Endothelial cell of umbilical vein (primary cell): Measurements from ENCODE around the gene CEBPZOS. TPM values are rescaled to one million over a fixed set of nuclear protein-coding genes. Genes with fewer than 3 reads are reported as not detected.

ENCODE experiments used
- BruUV-seq: library from RNA; stranded (reverse); fragments of 400-500 nt; replicated peaks from 2 replicates; lab custom pipeline; 2021; lab: Mats Ljungman, UMichigan
- CTCF ChIA-PET: fragments of 300-600, 350-600 bp; sonication (Branson Sonifier 250); formaldehyde crosslinking; loops from one replicate; lab custom pipeline; 2021; ENCODE audit warnings: antibody characterized with exemption, inconsistent platforms; lab: Charles Lee
- POLR2A ChIA-PET: fragments of 300-600, 350-600 bp; sonication (Branson Sonifier 250); formaldehyde crosslinking; loops from one replicate; lab custom pipeline; 2021; ENCODE audit warnings: antibody characterized with exemption, inconsistent platforms; lab: Charles Lee
- DNase-seq: peaks from one replicate; pipeline ENCODE4 v3.0.0-alpha.2; 2011; ENCODE audit warnings: low read depth, low spot score
- FAIRE-seq: peaks from 2 replicates; lab custom pipeline; 2011; peaks lifted over from hg19 to GRCh38; lab: Jason Lieb, UNC
- H2AFZ ChIP-seq: 2 replicates; pipeline ENCODE4 v1.6.0; 2012; ENCODE audit warnings: low read depth, low read length, control low read depth, inconsistent platforms
- H3K27ac ChIP-seq: 2 replicates; pipeline ENCODE4 v1.5.1; 2011; ENCODE audit warnings: low read depth, mild to moderate bottlenecking, control low read depth, low read length, moderate library complexity; ENCODE audit not compliant: insufficient read depth
- H3K27me3 ChIP-seq, 2 experiments: 2 replicates each; pipeline versions ENCODE4 v1.6.0 to v1.6.1; 2011; ENCODE audit warnings: low read length in 2 of 2, mixed read lengths in 1 of 2; ENCODE audit not compliant: control insufficient read depth in 2 of 2, insufficient read depth in 2 of 2
- H3K36me3 ChIP-seq, 2 experiments: 2 replicates in 1 of 2; 3 replicates in 1 of 2; pipeline ENCODE4 v1.5.1; 2011; ENCODE audit warnings: low read length in 2 of 2, mild to moderate bottlenecking in 1 of 2, moderate library complexity in 1 of 2; ENCODE audit not compliant: control insufficient read depth in 2 of 2, insufficient read depth in 2 of 2; ENCODE audit errors: extremely low read depth in 1 of 2
- H3K4me1 ChIP-seq: 3 replicates; pipeline ENCODE4 v1.5.1; 2011; ENCODE audit warnings: mild to moderate bottlenecking, low read length; ENCODE audit not compliant: control insufficient read depth, insufficient read depth; ENCODE audit errors: extremely low read depth
- H3K4me2 ChIP-seq: 2 replicates; pipeline ENCODE4 v1.6.1; 2011; ENCODE audit warnings: low read length, control low read depth, mixed read lengths; ENCODE audit not compliant: insufficient read depth
- H3K4me3 ChIP-seq, 3 experiments: fragments of 200-600 bp in 1 of 3; sonication (generic), shearing (Covaris generic) in 1 of 3; replicated peaks in 1 of 3; 2 replicates each; pipeline ENCODE4 v1.5.1; 2011 to 2016; ENCODE audit warnings: control low read depth in 3 of 3, low read length in 3 of 3, mild to moderate bottlenecking in 2 of 3, inconsistent platforms in 1 of 3, low read depth in 1 of 3, moderate library complexity in 1 of 3; ENCODE audit not compliant: insufficient read depth in 1 of 3
- H3K79me2 ChIP-seq: 2 replicates; pipeline ENCODE4 v1.6.0; 2012; ENCODE audit warnings: low read length, inconsistent platforms; ENCODE audit not compliant: control insufficient read depth, insufficient read depth
- H3K9ac ChIP-seq: replicated peaks from 2 replicates; pipeline ENCODE3; 2011; ENCODE audit warnings: low read length, control low read depth; ENCODE audit not compliant: insufficient read depth; ENCODE audit errors: extremely low read depth
- H3K9me1 ChIP-seq: replicated peaks from 3 replicates; pipeline ENCODE4 v1.6.0; 2011; ENCODE audit warnings: mild to moderate bottlenecking, low read length; ENCODE audit not compliant: control insufficient read depth, insufficient read depth; ENCODE audit errors: extremely low read depth
- H3K9me3 ChIP-seq: replicated peaks from 2 replicates; pipeline ENCODE4 v1.5.1; 2012; ENCODE audit warnings: low read length, inconsistent platforms; ENCODE audit not compliant: control insufficient read depth, insufficient read depth
- H4K20me1 ChIP-seq: replicated peaks from 2 replicates; pipeline ENCODE3; 2011; ENCODE audit warnings: mild to moderate bottlenecking, low read length; ENCODE audit not compliant: control insufficient read depth, insufficient read depth; ENCODE audit errors: extremely low read depth
- CTCF ChIP-seq, 2 donors: IDR thresholded peaks; 1 replicate in 1 of 2; 2 replicates in 1 of 2; pipeline ENCODE4 v1.5.1; 2011; ENCODE audit warnings: low read length in 2 of 2, mild to moderate bottlenecking in 2 of 2, moderate library complexity in 2 of 2, control low read depth in 1 of 2, inconsistent platforms in 1 of 2, low read depth in 1 of 2; ENCODE audit not compliant: insufficient read depth in 1 of 2; ENCODE audit errors: extremely low read depth in 1 of 2
- EZH2 ChIP-seq: IDR thresholded peaks from 2 replicates; pipeline ENCODE4 v1.6.1; 2012; ENCODE audit warnings: borderline replicate concordance, low read depth, mild to moderate bottlenecking, moderate library complexity, low read length, inconsistent platforms; ENCODE audit not compliant: severe bottlenecking
- FOS ChIP-seq: IDR thresholded peaks from 2 replicates; pipeline ENCODE4 v1.6.1; 2011; ENCODE audit warnings: mild to moderate bottlenecking, low read length, moderate library complexity, borderline replicate concordance; ENCODE audit not compliant: insufficient read depth
- GATA2 ChIP-seq: IDR thresholded peaks from 2 replicates; pipeline ENCODE4 v1.7.0; 2011; ENCODE audit warnings: low read depth, mild to moderate bottlenecking, moderate library complexity, mixed read lengths, low read length; ENCODE audit not compliant: insufficient read length, insufficient read depth
- JUN ChIP-seq: IDR thresholded peaks from 2 replicates; pipeline ENCODE4 v1.6.1; 2011; ENCODE audit warnings: borderline replicate concordance, low read depth; ENCODE audit not compliant: insufficient read length, insufficient read depth
- MAX ChIP-seq: IDR thresholded peaks from 2 replicates; pipeline ENCODE4 v1.6.1; 2011; ENCODE audit not compliant: insufficient read depth, insufficient read length
- MYC ChIP-seq: IDR thresholded peaks from one replicate; pipeline ENCODE4 v1.6.1; 2011; ENCODE audit warnings: mild to moderate bottlenecking, low read depth, low read length
- POLR2A ChIP-seq: IDR thresholded peaks from 2 replicates; pipeline ENCODE4 v1.6.1; 2012; ENCODE audit warnings: low read depth, mild to moderate bottlenecking, control low read depth, low read length
- POLR2AphosphoS5 ChIP-seq: IDR thresholded peaks from 2 replicates; pipeline ENCODE4 v1.6.1; 2012; ENCODE audit warnings: low read depth, mild to moderate bottlenecking, control low read depth, low read length, moderate library complexity; ENCODE audit not compliant: insufficient read depth
- dilution Hi-C: fragments of 300-500 bp; cut with MboI; formaldehyde crosslinking; loops from one replicate; pipeline ENCODE4 v1.15.0; 2019; ENCODE audit warnings: low sequenced_read_pairs; ENCODE audit not compliant: extremely low pct_ligation_motif_present
- intact Hi-C: fragments of 100-400 bp; cut with micrococcal nuclease; formaldehyde crosslinking; loops from one replicate; pipeline ENCODE4 v1.10.0; 2022
- polyA plus RNA-seq, 4 experiments: library from polyadenylated mRNA; depleted of rRNA in 3 of 4; stranded (reverse) in 3 of 4; unstranded in 1 of 4; fragments of >200 nt; gene quantifications; 2 replicates each; pipeline versions ENCODE4 v1.2.1 to v1.2.3, GENCODE V29; 2011 to 2012; ENCODE audit warnings: missing spikeins in 1 of 4
- total RNA-seq: library from RNA; stranded (reverse); gene quantifications from 2 replicates; pipeline ENCODE4 v1.2.3, GENCODE V29; 2021

The CEBPZOS gene
- total and polyA plus RNA-seq, 2 donors (not counting 3 experiments of a cell fraction or from before 2014, with no cell fraction given): 29.1 to 36.3 TPM

- dilution Hi-C loops: no loop called here
- ChIA-PET CTCF (interaction anchor here (1.6 kb wide), 1 partner anchor 10 kb away, joined by 5 read pairs; no protein-coding TSS in a partner anchor), POLR2A (no interaction called here)
Observed at GRCh38 chr2:37191747-37192146, 4.5 kb upstream of the CEBPZOS start.

More at GRCh38 chr2:37191747-37192146, 4.5 kb upstream of the CEBPZOS start:
- no peaks in the 10 kb centered on the region for H3K36me3 ChIP-seq
- H3K9ac ChIP-seq: no peak overlapping the region
- peaks cover under 1% of the 10 kb centered on the region for H3K79me2 ChIP-seq
- FAIRE-seq: no peak
- H3K4me3 ChIP-seq: no peak overlapping the region
- TF ChIP-seq CTCF (IDR thresholded peaks at IDR 0.05; ENCODE audit: extremely low read depth in 1 of 2, insufficient read depth in 1 of 2, low read depth in 1 of 2, low read length in 2 of 2) (no peak), MAX (no peak), JUN (no peak), MYC (no peak), FOS (no peak), EZH2 (no peak), POLR2AphosphoS5 (no peak), GATA2 (no peak), POLR2A (no peak)
- intact Hi-C loops: no loop called here
- DNase-seq: no peak
- no peaks in the 10 kb centered on the region for H3K27me3 ChIP-seq
- no TSS peak for BruUV-seq
- no peak overlapping the region for H3K27ac ChIP-seq
- H3K4me1 ChIP-seq: peaks cover 6% of the 10 kb centered on the region
- H3K9me1 ChIP-seq: no peaks in the 10 kb centered on the region
- no peaks in the 10 kb centered on the region for H3K9me3 ChIP-seq
- H2AFZ ChIP-seq: no peak overlapping the region
- no peaks in the 10 kb centered on the region for H4K20me1 ChIP-seq
- no peak overlapping the region for H3K4me2 ChIP-seq
